HG02840 (cell line): ENCODE results near the gene PPP1R13B.

ENCODE experiments used
- ATAC-seq: cut with Tn5 transposase; IDR thresholded peaks from one replicate; pipeline ENCODE4 v1.9.1; 2021; ENCODE audit warnings: mild to moderate bottlenecking, moderate library complexity, moderate number of reproducible peaks; ENCODE audit not compliant: unreplicated experiment, low FRiP score

The PPP1R13B gene

GRCh38 chr14:103718572-103718971, 128.8 kb downstream of the PPP1R13B start:
- ATAC-seq = no peak

DNA sequence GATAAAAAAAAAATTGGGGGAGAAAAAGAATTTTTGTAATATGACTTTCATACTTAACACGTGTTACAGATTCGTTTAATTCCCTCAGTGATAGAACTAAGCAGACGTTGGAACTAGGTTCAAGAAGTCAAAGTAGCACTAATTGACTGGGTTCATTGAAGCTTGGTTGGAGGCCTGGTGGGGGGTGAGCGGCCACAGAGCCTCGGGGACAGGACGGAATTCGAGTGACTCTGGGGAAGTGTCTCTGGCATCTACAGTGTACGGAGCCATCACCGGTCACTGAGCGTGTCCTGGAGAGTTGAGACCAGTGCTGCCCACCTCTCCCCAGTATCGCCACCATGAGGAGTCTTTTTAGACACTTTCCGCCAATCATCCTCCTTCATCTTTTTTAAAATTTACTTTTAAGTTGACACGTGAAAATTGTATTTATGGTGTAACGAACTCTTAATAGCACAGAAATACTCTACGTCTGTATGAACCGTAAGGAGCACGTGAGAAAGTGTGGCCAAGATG, 130.4 kb downstream of the PPP1R13B start:
- no peak for ATAC-seq

DNA sequence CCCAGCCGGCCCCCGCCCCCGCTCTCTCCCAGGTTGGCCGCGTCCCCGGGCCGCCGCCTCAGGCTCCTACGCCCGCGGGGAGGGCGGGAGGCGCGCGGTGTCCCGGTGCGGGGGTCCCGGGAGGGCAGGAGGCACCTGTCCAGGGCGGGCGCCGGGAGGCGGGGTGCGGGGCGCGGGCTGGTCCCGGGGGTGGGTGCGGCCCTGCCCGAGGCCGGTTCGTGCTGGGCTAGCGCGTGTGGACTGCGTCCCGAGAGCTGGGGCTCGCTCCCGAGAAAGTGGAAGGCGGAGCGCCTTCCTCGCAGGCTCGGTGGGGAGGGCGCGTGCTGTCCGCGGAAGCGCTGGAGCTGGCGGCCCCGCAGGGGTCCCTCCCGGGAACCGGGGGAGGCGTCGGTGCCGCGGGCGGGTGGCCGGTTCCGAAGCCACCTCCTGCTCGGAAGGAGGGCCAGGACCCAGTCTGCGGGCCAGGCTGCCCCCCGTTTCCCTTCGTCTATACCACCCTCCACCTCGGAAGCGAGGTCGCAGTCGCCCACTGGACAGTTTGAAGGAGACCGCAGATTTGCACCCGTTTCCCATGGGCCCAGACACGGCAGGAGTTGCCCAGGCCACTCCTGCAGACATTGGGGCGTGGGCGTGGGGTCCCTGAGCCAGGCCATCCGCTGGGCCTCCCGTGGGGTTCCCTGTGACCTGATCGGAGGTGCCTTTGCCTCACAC, 131.1 kb downstream of the PPP1R13B start:
- ATAC-seq = peak; percentile 3

GRCh38 chr14:103715052-103716000, 132.0 kb downstream of the PPP1R13B start, which contains the start of the genes XRCC3 and ZFYVE21:
Gene XRCC3, minus strand, starts transcription at chr14:103715451. Its CDS starts 4,364 bp downstream, at chr14:103711087.
Gene ZFYVE21, plus strand, starts transcription at chr14:103715810. Its CDS starts 32 bp downstream, at chr14:103715842.
- peak; percentile 96 for ATAC-seq

DNA sequence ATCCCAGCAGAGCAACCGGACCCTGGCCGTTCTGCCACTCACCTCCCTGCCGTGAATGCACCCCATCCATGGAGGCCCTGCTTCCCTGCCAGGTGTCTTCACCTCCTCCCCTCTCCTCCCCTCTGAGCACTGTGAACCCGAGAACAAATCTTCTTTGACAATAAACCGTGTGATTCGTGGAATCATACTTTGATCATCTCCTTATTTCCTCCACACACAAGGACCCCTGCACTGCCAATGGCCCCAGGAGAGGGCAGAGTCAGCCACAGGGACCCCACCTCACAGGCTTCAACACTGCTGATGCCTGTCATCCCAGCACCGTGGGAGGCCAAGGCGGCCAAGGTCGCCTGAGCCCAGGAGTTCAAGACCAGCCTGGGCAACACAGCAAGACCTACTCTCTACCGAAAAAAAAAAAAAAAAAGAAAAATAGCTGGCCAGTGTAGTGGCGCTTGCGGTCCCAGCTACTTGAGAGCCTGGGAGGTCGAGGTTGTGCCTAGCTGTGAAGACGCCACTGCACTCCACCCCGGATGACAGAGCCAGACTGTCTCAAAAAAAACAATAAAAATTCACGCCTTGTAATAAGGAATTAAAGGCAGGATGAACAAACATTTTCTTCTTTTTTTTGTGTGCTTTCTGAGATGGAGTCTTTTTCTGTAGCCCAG, 133.2 kb downstream of the PPP1R13B start:
- no peak for ATAC-seq

GRCh38 chr14:103713304-103714062, 133.9 kb downstream of the PPP1R13B start:
- no peak for ATAC-seq

GRCh38 chr14:103712633-103713247, 134.6 kb downstream of the PPP1R13B start:
- no peak for ATAC-seq

GRCh38 chr14:103711516-103712431, 135.6 kb downstream of the PPP1R13B start:
- no peak for ATAC-seq

DNA sequence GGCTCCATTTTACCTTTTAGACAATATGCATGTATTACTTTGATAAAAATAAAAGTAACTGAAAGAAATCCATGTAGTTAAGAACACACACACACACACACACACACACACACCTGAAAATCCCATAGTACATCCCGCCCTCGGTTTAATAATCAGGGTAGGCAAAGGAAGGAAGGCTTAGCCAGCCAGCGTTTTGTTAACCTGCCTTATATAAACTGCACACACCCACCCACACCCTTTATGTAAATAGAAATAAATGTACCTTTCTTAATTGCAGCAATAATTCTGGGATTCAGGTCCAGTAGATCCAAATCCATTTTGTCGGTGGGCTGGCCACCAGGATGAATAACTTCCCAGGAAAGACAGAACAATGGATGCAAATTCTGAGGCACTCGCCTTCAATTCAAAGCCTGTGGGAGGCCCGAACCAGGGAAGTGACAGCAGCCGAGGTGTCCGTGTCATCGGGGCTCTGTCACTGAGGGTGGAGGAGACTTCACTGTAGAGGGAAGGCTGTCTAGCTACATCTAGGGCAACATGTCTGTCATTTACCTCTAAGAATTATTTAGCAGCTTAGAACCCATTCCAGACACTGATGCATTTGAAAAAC, 136.5 kb downstream of the PPP1R13B start:
- no peak for ATAC-seq

DNA sequence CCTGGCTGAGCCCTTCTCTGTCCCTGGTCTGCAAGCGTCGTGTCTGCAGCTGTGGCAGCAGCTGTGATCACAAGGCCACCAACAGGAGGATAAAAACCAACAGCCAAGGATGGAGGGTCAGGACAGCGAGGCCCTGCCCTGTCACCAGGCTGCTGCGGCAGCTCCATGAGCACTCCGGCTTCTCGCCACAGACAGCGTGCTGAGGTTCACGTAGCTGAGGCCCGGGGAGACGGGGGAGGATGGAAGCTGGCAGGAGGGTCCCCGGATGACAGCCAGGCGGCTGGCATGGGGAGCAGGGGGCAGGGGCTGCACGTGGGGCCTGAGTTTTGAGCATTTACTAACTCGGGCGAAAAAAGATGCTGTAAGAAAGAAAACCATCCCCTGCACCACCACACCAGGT, 137.6 kb downstream of the PPP1R13B start:
- no peak for ATAC-seq

DNA sequence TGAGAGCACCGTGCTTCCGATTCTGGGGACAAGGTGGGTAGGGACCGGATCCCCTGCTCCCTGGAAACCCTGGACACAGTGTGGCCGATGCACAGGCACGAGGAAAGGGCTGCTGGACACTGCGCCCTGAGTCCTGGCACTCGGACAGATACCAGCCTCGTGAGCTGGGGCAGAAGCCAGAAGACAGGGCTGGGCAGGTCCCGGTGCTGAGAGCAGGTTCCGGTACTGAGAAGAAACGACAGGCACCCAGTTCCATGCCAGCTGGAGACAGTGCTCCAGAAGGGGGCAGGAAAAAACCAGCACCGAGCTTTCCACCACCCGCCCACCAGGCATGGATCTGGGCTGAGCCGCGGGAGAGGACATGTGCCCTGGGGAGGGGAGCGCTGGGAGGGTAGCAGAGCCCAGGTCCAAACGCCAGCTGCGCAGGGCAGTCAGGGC, 138.6 kb downstream of the PPP1R13B start:
- no peak for ATAC-seq

DNA sequence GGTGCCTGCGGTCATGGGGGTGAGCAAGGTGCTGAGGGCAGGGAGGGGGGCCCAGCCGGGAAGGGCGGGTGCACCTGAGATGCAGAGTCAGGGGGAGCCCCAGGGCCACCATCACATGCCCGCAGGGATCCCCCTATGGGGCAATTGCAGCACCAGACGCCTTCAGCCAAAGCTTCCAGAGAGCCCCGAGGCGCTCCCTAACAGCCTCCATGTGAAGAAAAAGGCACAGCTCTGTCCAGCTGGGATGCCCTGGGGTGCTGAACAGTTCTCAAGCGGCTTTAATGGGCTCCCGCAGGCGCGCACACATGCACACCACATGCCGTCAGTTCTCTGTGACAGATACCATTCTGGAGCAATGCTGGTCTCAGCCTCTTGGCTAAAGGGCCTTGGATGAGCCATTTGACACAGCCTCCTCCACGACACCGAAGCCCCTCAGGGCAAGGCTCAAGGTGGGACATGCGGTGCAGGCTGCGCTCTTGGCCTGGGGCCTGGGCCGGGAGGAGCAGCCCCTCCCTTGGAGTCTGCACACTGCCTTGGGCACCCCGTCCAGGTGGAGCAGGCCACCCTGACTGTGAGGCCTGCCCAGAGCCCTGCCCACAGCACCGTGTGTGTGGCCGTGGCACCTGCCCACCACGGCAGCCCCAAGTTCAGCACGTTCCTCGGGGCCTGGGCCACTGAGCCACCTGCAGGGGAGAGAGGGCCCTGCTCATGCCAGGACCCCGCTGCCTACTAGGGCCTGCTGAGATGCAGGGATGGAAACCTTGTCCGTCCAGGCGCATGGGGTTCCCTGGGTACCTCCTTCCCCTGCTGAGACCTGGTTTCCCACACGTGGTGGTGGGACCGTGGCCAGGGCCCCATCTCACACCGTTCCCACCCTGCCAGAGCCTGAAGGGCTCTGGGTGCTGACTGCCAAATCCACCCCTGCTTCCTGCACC, 139.8 kb downstream of the PPP1R13B start:
- no peak for ATAC-seq

DNA sequence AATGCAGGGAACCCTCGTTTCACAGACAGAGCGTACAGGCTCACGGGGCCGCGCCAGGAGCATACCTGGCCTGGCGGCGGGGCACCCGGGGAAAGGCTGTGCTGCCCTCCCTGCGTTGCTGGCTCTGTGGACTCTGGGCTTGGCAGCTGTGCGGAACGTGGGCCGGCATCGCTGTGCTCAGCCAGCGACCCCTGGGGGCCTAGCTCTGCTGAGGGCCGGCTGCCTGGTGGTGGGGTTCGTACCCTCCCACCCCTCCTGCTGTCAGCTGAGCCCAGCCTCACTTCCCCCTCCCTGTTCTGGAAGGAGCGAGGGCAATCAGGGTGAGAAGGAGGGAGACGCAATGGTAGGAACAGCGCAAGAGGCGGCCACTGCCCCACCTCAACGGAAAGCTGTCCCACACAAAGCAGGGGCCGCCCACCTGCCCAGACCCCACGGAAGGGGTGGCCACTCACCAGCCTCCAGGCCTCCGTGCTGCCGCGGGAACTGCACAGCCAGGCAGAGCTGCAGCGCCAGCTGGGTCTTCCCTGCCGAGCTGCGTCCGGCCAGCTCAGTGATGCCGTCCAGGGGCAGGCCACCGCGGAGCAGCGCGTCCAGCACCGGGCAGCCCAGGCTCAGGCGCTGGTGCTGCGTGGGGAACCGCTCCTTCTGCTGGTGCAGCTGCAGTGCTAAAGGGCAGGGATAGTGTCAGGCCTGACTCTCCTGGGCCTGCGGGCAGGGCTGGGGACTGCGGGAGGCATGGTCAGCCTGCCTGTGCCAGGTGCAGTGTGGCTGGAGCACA, 140.6 kb downstream of the PPP1R13B start:
- no peak for ATAC-seq

DNA sequence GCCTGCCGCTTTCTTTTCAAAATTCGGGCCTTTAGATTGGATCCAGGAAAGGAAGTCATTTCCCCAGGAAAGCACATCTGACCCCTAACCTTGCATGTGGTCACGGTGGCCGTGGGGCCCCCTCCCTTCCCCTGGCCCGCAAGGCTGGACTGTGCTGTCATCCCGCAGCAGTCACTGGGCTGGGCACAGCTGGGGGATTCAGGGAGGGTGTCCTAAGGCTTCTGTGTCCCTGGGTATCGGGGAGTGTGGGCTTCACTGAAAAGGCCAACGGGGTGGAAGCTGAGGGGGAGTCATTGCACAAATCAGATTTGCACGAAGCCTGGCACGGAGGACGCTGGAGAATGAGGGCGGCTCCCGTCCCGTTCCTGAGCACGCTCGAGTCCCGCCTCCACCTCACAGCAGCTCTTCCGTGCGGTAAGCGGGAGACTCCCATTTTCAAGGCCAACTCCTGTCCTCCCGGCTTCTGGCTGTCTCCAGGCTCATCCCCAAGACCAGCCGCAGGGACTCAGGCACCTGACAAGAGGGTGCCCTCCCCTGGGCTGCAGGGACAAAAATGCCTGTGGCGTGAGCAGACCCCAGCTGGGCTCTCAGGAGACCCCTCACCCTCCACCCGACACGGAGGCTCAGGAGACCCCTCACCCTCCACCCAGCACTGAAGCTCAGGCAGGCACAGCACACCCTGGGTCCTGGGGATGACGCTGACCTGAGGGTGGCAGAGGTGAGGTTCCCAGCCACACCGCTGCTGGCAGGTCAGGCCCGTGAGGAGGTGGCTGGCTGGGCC, 141.7 kb downstream of the PPP1R13B start:
- no peak for ATAC-seq

GRCh38 chr14:103705118-103705503, 142.3 kb downstream of the PPP1R13B start:
- no peak for ATAC-seq
